ENCODE data around the gene FAHD2A.

GRCh38 chr2:95382192-95382591 lies 20.3 kb upstream of the FAHD2A start:
- TF ChIP-seq ZNF274 (IDR thresholded peaks at IDR 0.05; ENCODE audit: low read depth, low read length), result no peak
- TF ChIP-seq YY1 (IDR thresholded peaks at IDR 0.05; ENCODE audit: insufficient read depth, insufficient read length), result no peak

Data from NT2/D1 (cell line).